HG03442 (cell line): Measurements from ENCODE around the gene KLHL14.
"Not testable (repeated sequence)": the region's sequence is repeated elsewhere in the genome, so short reads cannot be mapped to it uniquely, and the experiment has no call there.

Experiments used
- ATAC-seq: cut with Tn5 transposase; IDR thresholded peaks from one replicate; pipeline ENCODE4 v1.9.1; 2021; ENCODE audit warnings: mild to moderate bottlenecking, moderate library complexity; ENCODE audit not compliant: unreplicated experiment

The KLHL14 gene

GRCh38 chr18:32654507-32654906 is 118.3 kb downstream of the KLHL14 start:
- ATAC-seq = not testable (repeated sequence)

- ATAC-seq = not testable (repeated sequence)
Observed at GRCh38 chr18:32637659-32638058, 135.2 kb downstream of the KLHL14 start.

GRCh38 chr18:32637226-32637625 is 135.6 kb downstream of the KLHL14 start:
- no peak for ATAC-seq

- no peak for ATAC-seq
Observed at GRCh38 chr18:32634876-32635431, 137.9 kb downstream of the KLHL14 start.

GRCh38 chr18:32629981-32630700 is 142.7 kb downstream of the KLHL14 start:
- no peak for ATAC-seq

- ATAC-seq = no peak
Observed at GRCh38 chr18:32629292-32629691, 143.5 kb downstream of the KLHL14 start.

GRCh38 chr18:32624182-32624723 is 148.6 kb downstream of the KLHL14 start:
- ATAC-seq = no peak

- ATAC-seq = no peak
Observed at GRCh38 chr18:32623563-32623962, 149.3 kb downstream of the KLHL14 start.
